PFSK-1 (cell line): Measurements from ENCODE around the gene TICAM1.

Experiments used
- FOXP2 ChIP-seq: optimal IDR thresholded peaks from 2 replicates; pipeline ENCODE3; 2011; ENCODE audit warnings: borderline replicate concordance, control low read depth, inconsistent platforms; ENCODE audit not compliant: insufficient read depth; ENCODE audit errors: extremely low read length, extremely low read depth
- POLR2AphosphoS5 ChIP-seq: IDR thresholded peaks from 2 replicates; pipeline ENCODE4 v1.6.1; 2012; ENCODE audit warnings: low read depth, mild to moderate bottlenecking, control low read depth, low read length, moderate library complexity
- SIN3A ChIP-seq: IDR thresholded peaks from 2 replicates; pipeline ENCODE4 v1.6.1; 2012; ENCODE audit warnings: mild to moderate bottlenecking, low read length, moderate library complexity, borderline replicate concordance; ENCODE audit not compliant: insufficient read depth
- TAF1 ChIP-seq: IDR thresholded peaks from 2 replicates; pipeline ENCODE4 v1.6.1; 2012; ENCODE audit warnings: low read length, control low read depth, borderline replicate concordance; ENCODE audit not compliant: insufficient read depth
- TF ChIP-seq, protein P1 (sequence below), 2 experiments: IDR thresholded peaks; 2 replicates each; pipeline versions ENCODE4 v1.6.1 to v1.8.0; 2011 to 2012; ENCODE audit warnings: low read depth in 2 of 2, low read length in 2 of 2, control low read depth in 1 of 2, inconsistent platforms in 1 of 2, mild to moderate bottlenecking in 1 of 2, moderate library complexity in 1 of 2; ENCODE audit not compliant: insufficient read depth in 1 of 2

TICAM1 gene

DNA sequence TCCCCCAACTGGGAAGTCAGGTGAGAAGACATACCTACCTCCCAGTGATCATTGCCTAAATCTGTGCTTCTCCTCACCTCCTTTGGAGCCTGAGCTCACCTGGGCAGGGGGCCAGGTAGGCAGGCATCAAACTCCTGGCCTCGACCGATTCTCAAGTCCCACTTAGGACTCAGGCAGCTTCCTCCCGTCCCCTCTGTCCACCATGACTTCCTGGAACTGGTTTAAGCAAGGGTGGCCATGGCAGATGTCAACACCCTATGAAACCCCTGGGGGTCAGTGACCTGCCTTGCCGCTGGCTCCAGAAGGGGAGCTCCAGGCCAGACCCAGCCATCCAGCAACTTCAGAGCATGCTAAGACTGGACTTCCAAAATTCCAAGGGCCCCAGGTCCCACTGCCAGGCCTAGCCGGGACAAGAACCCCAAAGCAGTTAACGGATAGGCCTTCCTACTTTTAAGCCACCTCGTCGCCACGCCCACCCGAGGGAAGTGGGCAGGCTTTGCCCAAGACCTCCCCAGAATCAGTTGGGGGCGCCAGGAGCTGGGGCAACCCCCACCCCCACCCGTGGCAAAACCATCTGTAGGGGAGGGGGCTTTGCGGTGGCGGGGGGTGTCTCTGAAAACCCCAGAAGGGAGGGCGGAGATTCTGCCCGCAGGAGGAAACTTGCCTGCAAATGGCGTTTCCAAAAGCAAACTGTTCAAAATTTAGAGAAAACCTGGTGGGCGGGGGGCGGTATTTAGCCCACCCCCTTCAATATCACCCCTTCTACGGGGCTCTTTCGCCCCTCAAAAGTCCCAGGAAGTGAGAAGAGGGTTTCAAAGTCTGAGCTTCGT is 35.3 kb upstream of the TICAM1 start:
- no peak for TF ChIP-seq POLR2AphosphoS5
- TF ChIP-seq SIN3A, result 0 out of 2 replicates have a peak, but pooled peaks have one; percentile 35

DNA sequence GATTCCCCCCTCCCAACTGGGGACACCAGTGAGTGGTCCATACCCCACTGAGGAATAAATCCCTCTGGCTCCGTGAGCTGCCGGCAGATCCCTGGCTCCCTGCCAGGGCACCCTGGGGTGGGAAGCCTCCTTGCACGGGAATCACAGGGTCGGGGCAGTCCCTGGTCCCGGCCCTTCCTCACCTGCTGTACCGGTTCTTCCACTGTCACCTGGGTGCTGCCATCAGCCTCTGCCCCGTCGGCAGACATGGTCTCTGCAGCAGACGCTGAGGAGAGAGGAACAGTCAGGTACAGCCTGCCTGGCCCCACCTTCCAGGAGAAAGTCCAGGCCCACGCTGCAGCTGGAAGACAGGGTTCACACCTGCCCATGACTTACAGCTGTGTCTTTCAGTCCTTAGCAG is 29.6 kb upstream of the TICAM1 start:
- TF ChIP-seq POLR2AphosphoS5 (no peak), FOXP2 (no peak), TAF1 (no peak)
- TF ChIP-seq, protein P1, sequence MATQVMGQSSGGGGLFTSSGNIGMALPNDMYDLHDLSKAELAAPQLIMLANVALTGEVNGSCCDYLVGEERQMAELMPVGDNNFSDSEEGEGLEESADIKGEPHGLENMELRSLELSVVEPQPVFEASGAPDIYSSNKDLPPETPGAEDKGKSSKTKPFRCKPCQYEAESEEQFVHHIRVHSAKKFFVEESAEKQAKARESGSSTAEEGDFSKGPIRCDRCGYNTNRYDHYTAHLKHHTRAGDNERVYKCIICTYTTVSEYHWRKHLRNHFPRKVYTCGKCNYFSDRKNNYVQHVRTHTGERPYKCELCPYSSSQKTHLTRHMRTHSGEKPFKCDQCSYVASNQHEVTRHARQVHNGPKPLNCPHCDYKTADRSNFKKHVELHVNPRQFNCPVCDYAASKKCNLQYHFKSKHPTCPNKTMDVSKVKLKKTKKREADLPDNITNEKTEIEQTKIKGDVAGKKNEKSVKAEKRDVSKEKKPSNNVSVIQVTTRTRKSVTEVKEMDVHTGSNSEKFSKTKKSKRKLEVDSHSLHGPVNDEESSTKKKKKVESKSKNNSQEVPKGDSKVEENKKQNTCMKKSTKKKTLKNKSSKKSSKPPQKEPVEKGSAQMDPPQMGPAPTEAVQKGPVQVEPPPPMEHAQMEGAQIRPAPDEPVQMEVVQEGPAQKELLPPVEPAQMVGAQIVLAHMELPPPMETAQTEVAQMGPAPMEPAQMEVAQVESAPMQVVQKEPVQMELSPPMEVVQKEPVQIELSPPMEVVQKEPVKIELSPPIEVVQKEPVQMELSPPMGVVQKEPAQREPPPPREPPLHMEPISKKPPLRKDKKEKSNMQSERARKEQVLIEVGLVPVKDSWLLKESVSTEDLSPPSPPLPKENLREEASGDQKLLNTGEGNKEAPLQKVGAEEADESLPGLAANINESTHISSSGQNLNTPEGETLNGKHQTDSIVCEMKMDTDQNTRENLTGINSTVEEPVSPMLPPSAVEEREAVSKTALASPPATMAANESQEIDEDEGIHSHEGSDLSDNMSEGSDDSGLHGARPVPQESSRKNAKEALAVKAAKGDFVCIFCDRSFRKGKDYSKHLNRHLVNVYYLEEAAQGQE (IDR thresholded peaks at IDR 0.05; ENCODE audit: insufficient read depth in 1 of 2, low read depth in 2 of 2, low read length in 2 of 2), result no peak

DNA sequence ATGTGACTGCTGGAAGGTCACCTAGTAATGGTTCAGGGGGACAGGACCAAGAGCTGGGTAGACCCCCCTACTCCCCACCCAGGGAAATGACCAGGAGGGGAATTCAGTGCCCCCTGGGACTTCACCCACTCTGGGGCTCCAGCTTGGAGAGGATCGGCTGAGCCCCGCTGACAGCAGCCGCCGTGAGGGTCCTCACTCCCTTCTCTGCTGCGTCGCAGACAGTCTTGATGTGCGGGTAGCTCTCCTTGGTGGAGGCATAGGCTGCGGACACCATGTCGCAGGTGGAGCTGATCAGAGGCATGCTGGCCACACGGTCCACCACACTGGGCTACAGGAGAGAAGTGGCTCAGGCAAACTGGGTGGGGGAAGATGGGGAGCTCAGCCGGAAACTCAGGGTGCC is 28.2 kb upstream of the TICAM1 start:
- TF ChIP-seq TAF1 (no peak), FOXP2 (no peak), SIN3A (no peak), POLR2AphosphoS5 (no peak)
- TF ChIP-seq, protein P1 (IDR thresholded peaks at IDR 0.05; ENCODE audit: insufficient read depth in 1 of 2, low read depth in 2 of 2, low read length in 2 of 2), result no peak

DNA sequence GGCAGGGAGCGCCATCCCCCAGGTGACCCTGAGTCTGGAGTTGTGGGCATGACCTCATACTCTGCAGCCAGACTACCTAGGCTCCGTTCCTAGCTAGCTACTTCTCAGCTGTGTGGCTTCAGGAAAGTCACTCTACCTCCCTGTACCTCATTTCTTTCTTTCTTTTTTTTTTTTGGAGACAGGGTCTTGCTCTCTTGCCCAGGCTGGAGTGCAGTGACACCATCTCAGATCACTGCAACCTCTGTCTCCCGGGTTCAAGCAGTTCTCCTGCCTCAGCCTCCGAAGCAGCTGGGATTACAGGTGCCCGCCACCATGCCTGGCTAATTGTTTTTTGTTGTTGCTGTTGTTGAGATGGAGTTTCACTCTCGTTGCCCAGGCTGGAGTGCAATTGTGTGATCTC is 21.0 kb upstream of the TICAM1 start:
- TF ChIP-seq SIN3A, result no peak
- no peak for TF ChIP-seq FOXP2
- TF ChIP-seq, protein P1 (IDR thresholded peaks at IDR 0.05; ENCODE audit: insufficient read depth in 1 of 2, low read depth in 2 of 2, low read length in 2 of 2), result no peak
- TF ChIP-seq TAF1, result no peak
- no peak for TF ChIP-seq POLR2AphosphoS5

DNA sequence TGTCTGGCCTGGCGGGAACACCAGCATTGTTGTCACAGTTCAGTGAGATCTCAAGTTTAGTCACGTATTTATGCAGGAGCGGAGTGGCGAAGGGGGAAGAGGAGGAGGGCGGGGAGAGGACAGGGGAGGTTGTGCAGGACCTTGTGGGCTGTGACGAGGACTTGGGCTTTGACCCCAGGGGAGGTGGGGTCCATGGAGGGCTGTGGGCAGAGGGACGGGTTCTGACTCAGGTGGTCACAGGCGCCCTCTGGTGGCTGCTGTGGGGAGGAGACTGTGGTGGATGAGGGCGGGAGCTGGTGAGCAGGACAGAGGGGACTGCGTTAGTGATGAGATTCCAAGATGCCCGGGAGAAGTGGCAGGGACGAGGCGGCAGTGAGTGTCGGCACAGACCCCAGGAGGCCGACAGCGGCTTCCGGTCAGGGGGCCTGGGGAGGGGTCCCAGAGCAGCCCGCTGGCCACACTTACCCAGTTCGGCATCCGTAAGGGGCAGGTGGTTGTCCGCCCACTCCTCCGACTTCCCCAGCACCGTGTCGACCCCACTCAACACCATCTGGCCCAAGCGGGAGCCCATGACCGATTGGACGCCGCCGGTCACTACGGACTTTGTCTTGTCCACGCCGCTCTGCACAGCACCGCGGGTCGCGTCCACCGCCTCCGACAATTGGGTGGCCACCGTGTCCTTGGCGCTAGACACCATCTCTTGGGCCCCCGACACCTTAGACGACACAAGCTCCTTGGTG is 20.2 kb upstream of the TICAM1 start:
- no peak for TF ChIP-seq FOXP2
- TF ChIP-seq POLR2AphosphoS5, result no peak
- TF ChIP-seq TAF1, result no peak
- TF ChIP-seq SIN3A, result no peak
- TF ChIP-seq, protein P1 (IDR thresholded peaks at IDR 0.05; ENCODE audit: insufficient read depth in 1 of 2, low read depth in 2 of 2, low read length in 2 of 2), result no peak
